GM12878 (cell line): Measurements from ENCODE around the gene OR56A1. TPM values are rescaled to one million over a fixed set of nuclear protein-coding genes. Genes with fewer than 3 reads are reported as not detected.

ENCODE experiments used
- ATAC-seq: fragments of 200-7000 bp; cut with Tn5 transposase; 3 replicates; pipeline ENCODE4 v1.9.1; 2020; ENCODE audit warnings: mild to moderate bottlenecking, moderate library complexity
- BruUV-seq: library from RNA; stranded (reverse); fragments of 400-500 nt; replicated peaks from 2 replicates; lab custom pipeline; 2021; lab: Mats Ljungman, UMichigan
- CTCF ChIA-PET: fragments of 300-600 bp; sonication (Branson Sonifier 250); formaldehyde crosslinking; extraction: SDS; loops from one replicate; lab custom pipeline; 2021; ENCODE audit warnings: inconsistent platforms; lab: Yijun Ruan, JAX
- POLR2A ChIA-PET: fragments of 350-600 bp; formaldehyde crosslinking; extraction: SDS; loops from one replicate; lab custom pipeline; 2021; ENCODE audit warnings: inconsistent platforms; lab: Charles Lee
- RAD21 ChIA-PET: fragments of 300-600 bp; sonication (Branson Sonifier 250); formaldehyde crosslinking; loops from one replicate; lab custom pipeline; 2023; ENCODE audit warnings: antibody characterized with exemption; ENCODE audit not compliant: unreplicated experiment; lab: Charles Lee
- SMC1A ChIA-PET: fragments of 300-600 bp; sonication (Branson Sonifier 250); formaldehyde crosslinking; loops from one replicate; lab custom pipeline; 2023; ENCODE audit not compliant: unreplicated experiment, uncharacterized antibody; lab: Charles Lee
- DNase-seq: peaks from one replicate; pipeline ENCODE4 v3.0.0-alpha.2; 2011; ENCODE audit warnings: low read depth, low spot score
- FAIRE-seq: peaks from 3 replicates; lab custom pipeline; 2011; peaks lifted over from hg19 to GRCh38; lab: Jason Lieb, UNC
- H2AFZ ChIP-seq: 2 replicates; pipeline ENCODE4 v1.6.0; 2011; ENCODE audit warnings: low read depth, low read length, control low read depth; ENCODE audit not compliant: control insufficient read depth
- H3K27ac ChIP-seq: 2 replicates; pipeline ENCODE4 v1.5.1; 2011; ENCODE audit warnings: control low read depth; ENCODE audit not compliant: control insufficient read depth, insufficient read depth
- H3K27me3 ChIP-seq, 2 experiments: replicated peaks in 1 of 2; 2 replicates each; pipeline versions ENCODE4 v1.6.0 to v1.6.1; 2011; ENCODE audit warnings: low read length in 1 of 2; ENCODE audit not compliant: control insufficient read depth in 2 of 2, insufficient read depth in 2 of 2
- H3K36me3 ChIP-seq, 2 experiments: 2 replicates each; pipeline ENCODE4 v1.5.1; 2011; ENCODE audit warnings: low read length in 1 of 2; ENCODE audit not compliant: control insufficient read depth in 2 of 2, insufficient read depth in 2 of 2
- H3K4me1 ChIP-seq: 2 replicates; pipeline ENCODE4 v1.6.1; 2011; ENCODE audit warnings: mild to moderate bottlenecking, low read length, moderate library complexity, mixed read lengths; ENCODE audit not compliant: control insufficient read depth, insufficient read depth
- H3K4me2 ChIP-seq: 2 replicates; pipeline ENCODE4 v1.6.0; 2011; ENCODE audit warnings: control low read depth; ENCODE audit not compliant: control insufficient read depth, insufficient read depth
- H3K4me3 ChIP-seq: fragments of 200-600 bp; sonication (generic); 2 replicates; pipeline ENCODE4 v1.5.1; 2016
- H3K79me2 ChIP-seq: 2 replicates; pipeline ENCODE4 v1.6.0; 2011; ENCODE audit warnings: low read length; ENCODE audit not compliant: control insufficient read depth, insufficient read depth
- H3K9ac ChIP-seq: 2 replicates; pipeline ENCODE4 v1.8.0; 2011; ENCODE audit warnings: low read length, control low read depth, mixed read lengths; ENCODE audit not compliant: control insufficient read depth, insufficient read depth
- H3K9me3 ChIP-seq: replicated peaks from 3 replicates; pipeline ENCODE4 v1.5.1; 2011; ENCODE audit warnings: mild to moderate bottlenecking, low read length; ENCODE audit not compliant: control insufficient read depth, insufficient read depth
- H4K20me1 ChIP-seq: 2 replicates; pipeline ENCODE4 v1.6.0; 2011; ENCODE audit not compliant: control insufficient read depth, insufficient read depth
- BMI1 ChIP-seq: fragments of 450-650 bp; IDR thresholded peaks from 2 replicates; pipeline ENCODE4 v1.6.1; 2016; ENCODE audit warnings: mild to moderate bottlenecking, moderate library complexity, borderline replicate concordance
- CREM ChIP-seq: IDR thresholded peaks from 2 replicates; pipeline ENCODE4 v1.6.1; 2014; ENCODE audit warnings: antibody characterized with exemption, low read depth
- FOS ChIP-seq: IDR thresholded peaks from 3 replicates; pipeline ENCODE4 v1.6.1; 2011; ENCODE audit warnings: borderline replicate concordance; ENCODE audit not compliant: insufficient read length; ENCODE audit errors: extremely low read depth
- MEF2A ChIP-seq: IDR thresholded peaks from 2 replicates; pipeline ENCODE4 v1.6.1; 2011; ENCODE audit warnings: low read depth, mild to moderate bottlenecking, low read length, moderate library complexity; ENCODE audit not compliant: insufficient read depth
- RELA ChIP-seq: fragments of 450-650 bp; IDR thresholded peaks from 2 replicates; pipeline ENCODE4 v1.8.0; 2014; ENCODE audit warnings: borderline replicate concordance; ENCODE audit not compliant: partially characterized antibody
- SMC3 ChIP-seq: IDR thresholded peaks from 2 replicates; pipeline ENCODE4 v1.6.1; 2011; ENCODE audit warnings: low read length, improper control_type of control experiment, borderline replicate concordance
- SP1 ChIP-seq: IDR thresholded peaks from one replicate; pipeline ENCODE4 v1.6.1; 2011; ENCODE audit warnings: low read depth, low read length
- ZNF24 ChIP-seq: fragments of 450-650 bp; IDR thresholded peaks from 2 replicates; pipeline ENCODE4 v1.6.1; 2017; ENCODE audit warnings: antibody characterized with exemption, mild to moderate bottlenecking
- WGBS: methylation state at CpG from one replicate; pipeline ENCODE4 v1.1.6; 2016; ENCODE audit warnings: low lambda C conversion rate; ENCODE audit not compliant: insufficient replicate concordance, insufficient coverage; ENCODE audit errors: missing lambda C conversion rate; 5-methylcytosine and 5-hydroxymethylcytosine counted together
- in situ Hi-C: fragments of 300-500 bp; cut with MboI; formaldehyde crosslinking; loops from 9 replicates; pipeline ENCODE4 v1.14.3; 2018; ENCODE audit warnings: mixed read lengths
- intact Hi-C: fragments of 100-400 bp; cut with micrococcal nuclease; formaldehyde crosslinking; loops from one replicate; pipeline ENCODE4 v1.14.2; 2022; ENCODE audit not compliant: unreplicated experiment
- polyA plus RNA-seq, 11 experiments: library from polyadenylated mRNA; depleted of rRNA in 4 of 11; unstranded in 6 of 11; stranded (reverse) in 5 of 11; fragments of >200 nt; fragmentation: Nextera tagmentation in 4 of 11; fragmentation: Illumina TruSeq in 1 of 11; extraction: Ambion mirVana in 4 of 11; extraction: Trizol in 1 of 11; gene quantifications; 1 replicate in 1 of 11; 2 replicates in 10 of 11; pipeline versions ENCODE4 v1.2.1 to v1.2.3, GENCODE V29; 2011 to 2016; ENCODE audit warnings: inconsistent platforms in 2 of 11, missing spikeins in 2 of 11, low read depth in 1 of 11
- total RNA-seq, 4 experiments: library from RNA; depleted of rRNA in 3 of 4; stranded (reverse); fragments of >200 nt in 3 of 4; fragmentation: Illumina TruSeq in 1 of 4; extraction: Trizol in 1 of 4; gene quantifications; 2 replicates each; pipeline versions ENCODE4 v1.2.1 to v1.2.3, GENCODE V29; 2013 to 2021
- TF ChIP-seq, protein P1 (sequence below): IDR thresholded peaks from 2 replicates; pipeline ENCODE4 v1.6.1; 2011; ENCODE audit warnings: borderline replicate concordance, low read depth, mild to moderate bottlenecking, moderate library complexity, low read length; ENCODE audit not compliant: insufficient read depth, poor library complexity, severe bottlenecking

Gene OR56A1
- total and polyA plus RNA-seq, 10 of the 15 experiments (the other 5 are each of a cell fraction or from before 2014, with no cell fraction given): not detected

- SMC1A ChIA-PET: no interaction called here
- ATAC-seq (no peak), DNase-seq (no peak), FAIRE-seq (no peak)
- RAD21 ChIA-PET: no interaction called here
- H4K20me1 ChIP-seq: no peaks in the 10 kb centered on the region
- no TSS peak for BruUV-seq
- POLR2A ChIA-PET: no interaction called here
- no peak overlapping the region for H3K4me3 ChIP-seq
- no peaks in the 10 kb centered on the region for H3K4me1 ChIP-seq
- 7% methylated on average over 1 of the region's 1 CpG for WGBS
- H3K27me3 ChIP-seq: no peaks in the 10 kb centered on the region
- H3K79me2 ChIP-seq: no peaks in the 10 kb centered on the region
- H3K9ac ChIP-seq: no peak overlapping the region
- intact Hi-C loops (no loop called here), in situ Hi-C loops (no loop called here)
- H3K36me3 ChIP-seq: no peaks in the 10 kb centered on the region
- CTCF ChIA-PET: no interaction called here
- no peak overlapping the region for H2AFZ ChIP-seq
- no peak overlapping the region for H3K4me2 ChIP-seq
- no peak overlapping the region for H3K27ac ChIP-seq
- no peaks in the 10 kb centered on the region for H3K9me3 ChIP-seq
- TF ChIP-seq, protein P1, sequence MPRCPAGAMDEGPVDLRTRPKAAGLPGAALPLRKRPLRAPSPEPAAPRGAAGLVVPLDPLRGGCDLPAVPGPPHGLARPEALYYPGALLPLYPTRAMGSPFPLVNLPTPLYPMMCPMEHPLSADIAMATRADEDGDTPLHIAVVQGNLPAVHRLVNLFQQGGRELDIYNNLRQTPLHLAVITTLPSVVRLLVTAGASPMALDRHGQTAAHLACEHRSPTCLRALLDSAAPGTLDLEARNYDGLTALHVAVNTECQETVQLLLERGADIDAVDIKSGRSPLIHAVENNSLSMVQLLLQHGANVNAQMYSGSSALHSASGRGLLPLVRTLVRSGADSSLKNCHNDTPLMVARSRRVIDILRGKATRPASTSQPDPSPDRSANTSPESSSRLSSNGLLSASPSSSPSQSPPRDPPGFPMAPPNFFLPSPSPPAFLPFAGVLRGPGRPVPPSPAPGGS: no peak
- TF ChIP-seq ZNF24 (no peak), SP1 (no peak), FOS (no peak), RELA (no peak), SMC3 (no peak), MEF2A (no peak), CREM (no peak), BMI1 (no peak)
These were observed 3.1 kb downstream of the OR56A1 start for GRCh38 chr11:6027501-6027900.
